Activated CD8-positive, alpha-beta memory T cell treated with anti-CD3 and anti-CD28 coated beads for 4 hours (primary cell): ENCODE results near the gene PXT1.
"Not testable (repeated sequence)": the region's sequence is repeated elsewhere in the genome, so short reads cannot be mapped to it uniquely, and the experiment has no call there.

ENCODE experiments used
- DNase-seq, 2 donors: peaks; one replicate each; pipeline ENCODE4 v3.0.0-alpha.2; 2020; ENCODE audit warnings: low read depth in 2 of 2

The PXT1 gene, protein sequence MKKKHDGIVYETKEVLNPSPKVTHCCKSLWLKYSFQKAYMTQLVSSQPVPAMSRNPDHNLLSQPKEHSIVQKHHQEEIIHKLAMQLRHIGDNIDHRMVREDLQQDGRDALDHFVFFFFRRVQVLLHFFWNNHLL

DNA sequence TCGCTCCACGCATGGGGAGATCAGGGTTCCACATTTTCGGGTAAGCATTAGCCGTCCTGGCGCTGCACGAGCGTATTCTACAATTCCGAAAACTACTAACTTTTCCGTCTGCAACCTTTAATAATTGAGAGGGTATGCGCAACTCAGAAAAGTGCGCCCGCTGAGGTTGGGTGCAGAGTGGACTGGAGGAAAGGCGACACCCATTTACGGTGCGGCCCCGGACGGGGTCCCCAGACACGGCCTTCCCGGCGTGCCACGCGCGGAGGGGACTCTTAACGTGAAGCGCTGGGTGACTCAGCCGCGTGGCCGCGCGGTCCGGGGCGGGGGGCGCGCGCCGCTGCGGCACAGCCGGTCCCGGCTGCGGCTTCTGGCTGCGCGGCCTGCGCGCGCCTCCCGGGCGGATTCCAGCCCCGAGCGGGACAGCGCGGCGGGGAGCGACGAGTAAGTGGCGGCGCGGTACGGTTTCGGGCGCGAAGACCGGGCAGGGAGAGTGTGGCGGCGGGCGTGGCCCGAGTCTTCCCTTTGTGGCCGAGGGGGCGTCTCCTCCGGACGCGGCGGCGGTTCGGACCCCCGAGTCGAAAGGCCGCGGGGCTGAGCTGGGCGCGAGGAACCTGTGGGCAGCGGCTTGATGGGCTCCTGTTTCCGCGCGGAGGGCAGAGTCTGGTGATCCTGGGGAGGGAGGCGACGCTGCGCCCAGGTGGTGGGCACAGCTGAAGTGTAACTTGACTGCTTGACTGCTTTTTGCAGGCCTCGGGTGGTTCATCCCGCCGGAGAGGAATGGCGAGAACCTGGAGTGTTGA lies at the start of gene PXT1, which contains the start of gene KCTD20:
PXT1 (minus strand) TSS at position 184 of the 800 bp plus-strand sequence. CDS start 16,772 bp downstream, outside the sequence.
KCTD20 (plus strand) TSS at position 330 of the 800 bp plus-strand sequence. CDS start 27,098 bp downstream, outside the sequence.
- peak; percentile 68 to 70 for DNase-seq

DNA sequence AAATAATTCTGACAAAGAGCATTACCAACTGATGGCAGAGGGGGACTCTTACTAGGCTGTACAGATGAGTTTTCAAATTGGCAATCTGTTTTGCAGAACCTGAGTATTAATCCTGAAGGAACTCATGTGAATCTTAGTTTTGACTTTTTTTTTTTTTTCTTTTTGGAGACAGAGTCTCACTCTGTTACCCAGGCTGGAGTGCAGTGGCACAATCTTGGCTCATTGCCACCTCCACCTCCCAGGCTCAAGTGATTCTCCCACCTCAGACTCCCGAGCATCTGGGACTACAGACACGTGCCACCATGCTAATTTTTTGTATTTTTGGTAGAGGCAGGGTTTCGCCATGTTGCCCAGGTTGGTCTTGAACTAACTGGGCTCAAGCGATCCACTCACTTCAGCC lies 49.4 kb upstream of the PXT1 start:
- DNase-seq, result no peak

- no peak for DNase-seq
Measured at GRCh38 chr6:36491378-36491965, 48.8 kb upstream of the PXT1 start.

DNA sequence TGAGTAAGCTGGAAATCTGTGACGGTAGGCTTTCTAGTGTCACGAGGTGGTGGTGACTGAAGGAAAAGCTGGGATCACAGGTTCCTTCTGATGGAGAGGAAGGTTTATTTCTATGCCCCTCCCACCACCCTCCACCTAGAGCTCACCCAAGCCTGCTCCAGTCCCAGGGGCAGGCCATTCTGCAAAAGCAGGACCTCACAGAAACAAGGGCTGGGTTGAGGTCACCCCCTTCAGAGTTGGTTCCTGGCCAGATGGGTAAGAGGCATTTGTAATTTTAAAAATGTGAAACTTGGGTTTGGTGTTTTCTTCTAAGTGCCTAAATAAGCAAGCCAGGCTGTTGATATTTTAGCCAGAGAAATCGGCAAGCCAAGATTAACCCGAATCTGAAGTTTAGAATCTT lies 46.8 kb upstream of the PXT1 start:
- no peak for DNase-seq

GRCh38 chr6:36488221-36488620 lies 45.6 kb upstream of the PXT1 start:
- no peak for DNase-seq

- no peak for DNase-seq
Measured at GRCh38 chr6:36487698-36488097, 45.0 kb upstream of the PXT1 start.

GRCh38 chr6:36484736-36485135 lies 42.1 kb upstream of the PXT1 start:
- no peak for DNase-seq

DNA sequence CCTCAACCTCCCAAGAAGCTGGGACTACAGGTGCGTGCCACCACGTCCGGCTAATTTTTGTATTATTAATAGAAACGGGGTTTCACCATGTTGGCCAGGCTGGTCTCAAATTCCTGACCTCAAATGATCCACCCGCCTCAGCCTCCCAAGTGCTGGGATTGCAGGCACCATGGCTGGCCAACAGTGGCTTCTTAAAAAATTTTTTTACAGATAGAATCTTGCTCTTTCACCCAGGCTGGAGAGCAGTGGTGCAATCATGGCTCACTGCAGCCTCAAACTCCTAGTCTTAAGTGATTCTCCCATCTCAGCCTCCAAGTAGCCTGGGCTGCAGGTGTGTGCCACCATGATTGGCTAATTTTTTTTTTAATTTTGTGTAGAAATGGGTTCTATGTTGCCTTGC lies 40.7 kb upstream of the PXT1 start:
- not testable (repeated sequence) for DNase-seq

GRCh38 chr6:36479256-36479655 lies 36.6 kb upstream of the PXT1 start:
- DNase-seq, result no peak

DNA sequence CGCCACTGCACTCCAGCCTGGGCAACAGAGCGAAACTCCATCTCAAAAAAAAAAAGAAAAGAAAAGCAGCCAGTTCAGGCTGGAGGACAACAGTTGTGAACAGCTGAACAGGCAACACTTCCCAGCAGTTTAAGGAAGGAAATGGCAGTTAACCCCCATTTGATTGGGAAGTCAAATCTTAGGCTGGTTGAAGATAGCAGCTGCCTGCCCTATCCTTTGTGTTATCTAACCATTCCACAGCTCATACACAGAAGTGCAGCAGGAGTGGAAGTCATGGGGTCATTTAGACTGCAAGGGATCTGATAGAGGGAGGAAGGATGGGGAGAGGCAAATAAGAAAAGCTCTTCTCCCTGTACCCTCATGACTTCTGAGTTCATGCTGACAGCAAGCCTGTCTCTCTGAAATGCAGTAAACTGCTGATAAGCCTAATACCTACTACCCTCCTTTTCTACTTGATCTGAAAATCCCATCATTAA lies 35.4 kb upstream of the PXT1 start:
- DNase-seq, result no peak

GRCh38 chr6:36469946-36470345 lies 27.3 kb upstream of the PXT1 start:
- DNase-seq, result no peak

- DNase-seq, result no peak
Measured at GRCh38 chr6:36469148-36469661, 26.6 kb upstream of the PXT1 start.

DNA sequence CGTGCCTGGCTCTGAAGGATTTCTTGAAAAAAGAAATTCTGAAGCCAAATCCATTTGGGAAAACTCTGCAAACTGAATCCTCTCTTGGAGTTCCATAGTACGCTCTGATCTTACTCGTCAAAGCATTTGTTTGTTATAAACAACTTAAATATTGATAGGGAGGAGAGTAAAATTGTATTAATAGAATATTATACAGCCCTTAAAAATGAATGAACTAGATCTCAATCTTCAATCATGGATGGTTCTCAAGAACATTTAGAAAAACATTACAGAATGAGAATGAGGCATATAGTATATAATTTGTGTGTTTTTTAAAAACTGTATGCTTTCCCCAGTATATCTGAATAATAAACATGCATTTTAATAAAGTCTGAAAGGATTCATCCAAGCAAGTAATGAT lies 25.0 kb upstream of the PXT1 start:
- no peak for DNase-seq

- DNase-seq, result no peak
Measured at GRCh38 chr6:36464233-36464632, 21.6 kb upstream of the PXT1 start.

- DNase-seq, result no peak
Measured at GRCh38 chr6:36463676-36464075, 21.0 kb upstream of the PXT1 start.

- no peak for DNase-seq
Measured at GRCh38 chr6:36461646-36462045, 19.0 kb upstream of the PXT1 start.

DNA sequence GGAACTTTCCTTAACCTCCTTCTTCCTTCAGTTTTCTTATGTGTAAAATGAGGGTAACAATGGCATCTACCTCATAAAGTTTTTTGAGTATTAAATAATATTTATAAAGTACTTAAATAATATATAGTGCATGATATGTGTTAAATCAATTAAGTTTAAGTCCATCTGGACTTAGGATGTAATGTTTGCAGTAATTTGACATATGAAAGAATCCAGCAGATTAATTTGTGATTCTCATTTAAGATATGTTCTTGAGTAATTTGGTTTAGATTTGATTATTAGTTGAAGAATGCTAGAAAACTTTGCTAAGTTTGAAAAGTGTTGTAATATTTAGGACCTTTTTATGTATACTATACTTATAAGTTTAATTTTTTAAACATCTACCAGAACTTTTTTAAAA lies 18.3 kb upstream of the PXT1 start:
- DNase-seq, result no peak

DNA sequence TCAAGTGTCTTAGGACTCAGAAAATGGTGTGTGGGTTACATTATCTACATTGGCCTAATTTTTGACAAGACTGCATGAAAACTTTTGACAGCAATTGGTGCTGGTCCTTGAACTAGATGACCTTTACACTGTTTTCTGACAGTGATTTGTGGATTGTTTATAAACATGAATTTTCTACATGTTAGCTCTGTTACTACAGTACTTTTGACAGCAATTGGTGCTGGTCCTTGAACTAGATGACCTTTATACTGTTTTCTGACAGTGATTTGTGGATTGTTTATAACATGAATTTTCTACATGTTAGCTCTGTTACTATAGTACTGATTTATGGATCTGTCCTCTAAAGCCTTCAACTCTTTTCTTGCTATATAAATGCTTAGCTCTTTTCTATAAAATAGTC lies 16.8 kb upstream of the PXT1 start:
- DNase-seq, result no peak

GRCh38 chr6:36455486-36456027 lies 12.9 kb upstream of the PXT1 start:
- DNase-seq, result no peak

- DNase-seq, result not testable (repeated sequence)
Measured at GRCh38 chr6:36452897-36453296, 10.2 kb upstream of the PXT1 start.

- DNase-seq, result not testable (repeated sequence)
Measured at GRCh38 chr6:36449173-36449572, 6.5 kb upstream of the PXT1 start.

DNA sequence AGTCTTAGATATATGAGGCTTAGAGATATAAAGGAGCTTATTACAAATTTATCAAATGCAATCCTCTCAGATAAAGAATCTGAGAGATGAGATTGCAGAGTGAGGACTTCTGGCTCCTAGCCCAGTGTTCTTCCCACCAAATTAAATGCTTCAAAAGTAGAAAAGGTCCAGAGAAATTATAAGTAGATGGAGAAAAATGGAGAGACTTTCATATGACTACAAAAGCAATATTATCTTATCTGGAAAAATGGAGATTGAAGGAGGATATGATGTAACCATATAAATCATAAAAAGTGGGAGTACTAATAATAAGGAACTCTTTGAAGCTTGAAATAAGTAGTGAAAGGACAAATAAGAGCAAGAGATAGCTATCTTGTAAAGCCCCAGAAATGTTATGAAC lies 3.0 kb upstream of the PXT1 start:
- no peak for DNase-seq
